ENCODE measurements around the gene NTRK1. TPM values are rescaled to one million over a fixed set of nuclear protein-coding genes. Genes with fewer than 3 reads are reported as not detected.

NTRK1 gene
- total and polyA plus RNA-seq, 2 experiments from 2014 or later, result 0.08 to 0.11 TPM

DNA sequence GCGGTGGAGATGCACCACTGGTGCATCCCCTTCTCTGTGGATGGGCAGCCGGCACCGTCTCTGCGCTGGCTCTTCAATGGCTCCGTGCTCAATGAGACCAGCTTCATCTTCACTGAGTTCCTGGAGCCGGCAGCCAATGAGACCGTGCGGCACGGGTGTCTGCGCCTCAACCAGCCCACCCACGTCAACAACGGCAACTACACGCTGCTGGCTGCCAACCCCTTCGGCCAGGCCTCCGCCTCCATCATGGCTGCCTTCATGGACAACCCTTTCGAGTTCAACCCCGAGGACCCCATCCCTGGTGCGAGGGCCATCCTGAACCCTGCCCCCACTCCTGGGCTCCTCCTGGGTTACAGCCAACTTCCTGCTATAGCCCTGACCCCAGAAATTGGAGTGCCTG is 13.0 kb downstream of the NTRK1 start:
- no peak overlapping the region for H3K9ac ChIP-seq
- no peak overlapping the region for H3K4me2 ChIP-seq (ENCODE audit: unreplicated experiment)
- H2AFZ ChIP-seq, result no peak overlapping the region
- in situ Hi-C loops (cut with MboI), result no loop called here
- no peaks in the 10 kb centered on the region for H4K20me1 ChIP-seq (ENCODE audit: insufficient read depth)
- no peak overlapping the region for H3K4me3 ChIP-seq
- no peaks in the 10 kb centered on the region for H3K79me2 ChIP-seq (ENCODE audit: insufficient read depth)
- no peaks in the 10 kb centered on the region for H3K36me3 ChIP-seq (ENCODE audit: low read depth)
- H3K27ac ChIP-seq, result no peak overlapping the region
- H3K27me3 ChIP-seq (replicated peaks; ENCODE audit: insufficient read depth), result 0 out of 2 replicates have a peak, but pooled peaks cover 5% of the 10 kb centered on the region
- H3K4me1 ChIP-seq (ENCODE audit: insufficient read depth), result peaks cover 18% of the 10 kb centered on the region
- no peaks in the 10 kb centered on the region for H3K9me2 ChIP-seq (ENCODE audit: insufficient read depth)
- H3K9me3 ChIP-seq (ENCODE audit: low read depth), result no peaks in the 10 kb centered on the region
- 92 to 96% methylated on average over 18 of the region's 18 CpGs for WGBS, 2 experiments (ENCODE audit: low coverage in 1 of 2, low lambda C conversion rate in 2 of 2, missing lambda C conversion rate in 2 of 2)
- no peak for DNase-seq
- peaks cover 20% of the 10 kb centered on the region for H3F3A ChIP-seq (ENCODE audit: insufficient read depth)
- TF ChIP-seq EZH2 (IDR thresholded peaks at IDR 0.05; ENCODE audit: insufficient read depth, poor library complexity, severe bottlenecking), result no peak
- TF ChIP-seq EZH2phosphoT487 (IDR thresholded peaks at IDR 0.05; ENCODE audit: insufficient read depth, low read depth), result no peak

DNA sequence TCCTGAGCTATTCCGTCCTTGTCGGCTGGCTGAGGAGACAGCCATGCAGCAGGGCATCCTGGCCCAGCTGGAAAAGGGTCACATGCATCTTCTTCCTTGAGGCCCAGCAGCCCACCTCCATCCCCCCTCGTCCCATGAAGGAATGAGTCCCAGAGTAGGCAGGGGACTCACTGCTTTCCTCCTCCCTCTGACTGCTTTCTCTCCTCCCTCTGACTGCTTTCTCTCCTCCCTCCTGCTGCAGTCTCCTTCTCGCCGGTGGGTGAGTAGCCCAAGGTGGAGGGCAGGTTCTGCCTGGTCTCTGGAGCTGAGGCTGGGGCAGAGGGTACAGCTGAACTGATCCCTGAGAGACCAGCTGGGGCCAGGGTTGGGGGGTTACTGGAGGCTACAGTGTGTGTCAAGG is 13.5 kb downstream of the NTRK1 start:
- Histone ChIP-seq H3K9ac (no peak overlapping the region), H3K27me3 (replicated peaks; ENCODE audit: insufficient read depth) (0 out of 2 replicates have a peak, but pooled peaks cover 5% of the 10 kb centered on the region), H3K27ac (no peak overlapping the region), H4K20me1 (ENCODE audit: insufficient read depth) (no peaks in the 10 kb centered on the region), H3K79me2 (ENCODE audit: insufficient read depth) (no peaks in the 10 kb centered on the region), H3K9me3 (ENCODE audit: low read depth) (no peaks in the 10 kb centered on the region), H3K4me1 (ENCODE audit: insufficient read depth) (peaks cover 18% of the 10 kb centered on the region), H3K4me2 (ENCODE audit: unreplicated experiment) (no peak overlapping the region), H2AFZ (no peak overlapping the region), H3K9me2 (ENCODE audit: insufficient read depth) (no peaks in the 10 kb centered on the region), H3K36me3 (ENCODE audit: low read depth) (no peaks in the 10 kb centered on the region), H3F3A (ENCODE audit: insufficient read depth) (peaks cover 20% of the 10 kb centered on the region), H3K4me3 (no peak overlapping the region)
- in situ Hi-C loops (cut with MboI), result no loop called here
- no peak for DNase-seq
- 79 to 91% methylated on average over 5 of the region's 5 CpGs for WGBS, 2 experiments (ENCODE audit: low coverage in 1 of 2, low lambda C conversion rate in 2 of 2, missing lambda C conversion rate in 2 of 2)
- TF ChIP-seq EZH2 (IDR thresholded peaks at IDR 0.05; ENCODE audit: insufficient read depth, poor library complexity, severe bottlenecking) (no peak), EZH2phosphoT487 (IDR thresholded peaks at IDR 0.05; ENCODE audit: insufficient read depth, low read depth) (no peak)

DNA sequence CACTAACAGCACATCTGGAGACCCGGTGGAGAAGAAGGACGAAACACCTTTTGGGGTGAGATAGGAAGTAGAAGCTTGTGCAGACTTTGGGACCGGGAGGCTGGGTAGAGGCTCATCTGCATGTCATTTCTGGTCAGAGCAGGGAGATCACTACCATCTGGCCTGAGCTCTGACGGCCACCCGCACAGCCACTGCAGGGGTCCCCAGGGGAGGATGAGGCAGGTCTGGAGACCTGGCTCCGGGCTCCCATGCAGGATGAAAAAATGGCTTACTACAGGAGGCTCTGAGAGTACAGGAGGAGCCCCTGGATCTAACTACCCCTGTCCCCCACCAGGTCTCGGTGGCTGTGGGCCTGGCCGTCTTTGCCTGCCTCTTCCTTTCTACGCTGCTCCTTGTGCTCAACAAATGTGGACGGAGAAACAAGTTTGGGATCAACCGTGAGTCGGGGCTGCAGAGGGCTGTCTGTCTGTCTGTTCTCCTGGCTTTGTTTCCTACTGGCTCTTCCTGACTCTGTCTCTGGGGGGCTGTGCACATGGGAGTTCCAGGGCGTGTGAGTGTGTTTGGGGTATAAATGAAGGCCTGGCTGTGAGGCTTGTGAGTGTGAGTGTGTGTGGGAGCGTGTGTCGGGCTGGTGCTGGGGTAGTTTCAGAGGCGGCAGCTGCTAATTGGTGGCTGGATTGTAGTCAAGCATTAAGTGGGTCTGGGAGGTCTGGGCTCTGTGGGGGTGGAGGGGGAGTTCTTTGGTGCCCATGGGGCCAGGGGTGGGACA is 14.1 kb downstream of the NTRK1 start:
- Histone ChIP-seq H2AFZ (no peak overlapping the region), H3K79me2 (ENCODE audit: insufficient read depth) (no peaks in the 10 kb centered on the region), H3K4me2 (ENCODE audit: unreplicated experiment) (no peak overlapping the region), H3K9ac (no peak overlapping the region), H3K27me3 (replicated peaks; ENCODE audit: insufficient read depth) (0 out of 2 replicates have a peak, but pooled peaks cover 5% of the 10 kb centered on the region), H3K36me3 (ENCODE audit: low read depth) (no peaks in the 10 kb centered on the region), H3K4me3 (no peak overlapping the region), H3K27ac (no peak overlapping the region), H3K9me3 (ENCODE audit: low read depth) (no peaks in the 10 kb centered on the region), H4K20me1 (ENCODE audit: insufficient read depth) (no peaks in the 10 kb centered on the region), H3F3A (ENCODE audit: insufficient read depth) (peaks cover 17% of the 10 kb centered on the region), H3K4me1 (ENCODE audit: insufficient read depth) (peaks cover 15% of the 10 kb centered on the region), H3K9me2 (ENCODE audit: insufficient read depth) (no peaks in the 10 kb centered on the region)
- 70 to 71% methylated on average over 15 to 16 of the region's 16 CpGs for WGBS, 2 experiments (ENCODE audit: low coverage in 1 of 2, low lambda C conversion rate in 2 of 2, missing lambda C conversion rate in 2 of 2)
- TF ChIP-seq EZH2phosphoT487 (IDR thresholded peaks at IDR 0.05; ENCODE audit: insufficient read depth, low read depth) (no peak), EZH2 (IDR thresholded peaks at IDR 0.05; ENCODE audit: insufficient read depth, poor library complexity, severe bottlenecking) (no peak)
- DNase-seq, result no peak
- in situ Hi-C loops (cut with MboI), result no loop called here

DNA sequence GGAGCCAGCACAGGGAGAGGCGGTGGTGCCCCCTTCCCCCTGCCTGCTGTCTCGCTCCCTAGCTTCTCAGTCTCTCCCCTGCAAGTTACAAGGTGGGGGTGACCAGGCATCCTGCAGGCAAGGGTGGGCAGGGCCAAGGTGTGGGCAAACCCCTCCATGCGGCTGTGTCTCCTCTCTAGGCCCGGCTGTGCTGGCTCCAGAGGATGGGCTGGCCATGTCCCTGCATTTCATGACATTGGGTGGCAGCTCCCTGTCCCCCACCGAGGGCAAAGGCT is 14.6 kb downstream of the NTRK1 start:
- in situ Hi-C loops (cut with MboI), result no loop called here
- no peak overlapping the region for H3K4me2 ChIP-seq (ENCODE audit: unreplicated experiment)
- H2AFZ ChIP-seq, result no peak overlapping the region
- H3K4me3 ChIP-seq, result no peak overlapping the region
- no peak for TF ChIP-seq EZH2 (IDR thresholded peaks at IDR 0.05; ENCODE audit: insufficient read depth, poor library complexity, severe bottlenecking)
- TF ChIP-seq EZH2phosphoT487 (IDR thresholded peaks at IDR 0.05; ENCODE audit: insufficient read depth, low read depth), result no peak
- no peaks in the 10 kb centered on the region for H3K9me2 ChIP-seq (ENCODE audit: insufficient read depth)
- no peaks in the 10 kb centered on the region for H3K9me3 ChIP-seq (ENCODE audit: low read depth)
- H3K9ac ChIP-seq, result no peak overlapping the region
- 0 out of 2 replicates have a peak, but pooled peaks cover 5% of the 10 kb centered on the region for H3K27me3 ChIP-seq (replicated peaks; ENCODE audit: insufficient read depth)
- peaks cover 10% of the 10 kb centered on the region for H3K4me1 ChIP-seq (ENCODE audit: insufficient read depth)
- no peaks in the 10 kb centered on the region for H3K79me2 ChIP-seq (ENCODE audit: insufficient read depth)
- no peaks in the 10 kb centered on the region for H4K20me1 ChIP-seq (ENCODE audit: insufficient read depth)
- no peak for DNase-seq
- H3K36me3 ChIP-seq (ENCODE audit: low read depth), result no peaks in the 10 kb centered on the region
- WGBS, 2 experiments (ENCODE audit: low coverage in 1 of 2, low lambda C conversion rate in 2 of 2, missing lambda C conversion rate in 2 of 2), result 58 to 59% methylated on average over 4 to 5 of the region's 5 CpGs
- H3K27ac ChIP-seq, result no peak overlapping the region
- peaks cover 12% of the 10 kb centered on the region for H3F3A ChIP-seq (ENCODE audit: insufficient read depth)
